HPDE6-E6E7 (cell line): Measurements from ENCODE around the gene CCDC150.
"Not testable (repeated sequence)": the region's sequence is repeated elsewhere in the genome, so short reads cannot be mapped to it uniquely, and the experiment has no call there.

ENCODE experiments used
- DNase-seq: peaks from one replicate; pipeline ENCODE4 v3.0.0; 2011; ENCODE audit warnings: missing footprints; ENCODE audit errors: extremely low spot score

Gene CCDC150

DNA sequence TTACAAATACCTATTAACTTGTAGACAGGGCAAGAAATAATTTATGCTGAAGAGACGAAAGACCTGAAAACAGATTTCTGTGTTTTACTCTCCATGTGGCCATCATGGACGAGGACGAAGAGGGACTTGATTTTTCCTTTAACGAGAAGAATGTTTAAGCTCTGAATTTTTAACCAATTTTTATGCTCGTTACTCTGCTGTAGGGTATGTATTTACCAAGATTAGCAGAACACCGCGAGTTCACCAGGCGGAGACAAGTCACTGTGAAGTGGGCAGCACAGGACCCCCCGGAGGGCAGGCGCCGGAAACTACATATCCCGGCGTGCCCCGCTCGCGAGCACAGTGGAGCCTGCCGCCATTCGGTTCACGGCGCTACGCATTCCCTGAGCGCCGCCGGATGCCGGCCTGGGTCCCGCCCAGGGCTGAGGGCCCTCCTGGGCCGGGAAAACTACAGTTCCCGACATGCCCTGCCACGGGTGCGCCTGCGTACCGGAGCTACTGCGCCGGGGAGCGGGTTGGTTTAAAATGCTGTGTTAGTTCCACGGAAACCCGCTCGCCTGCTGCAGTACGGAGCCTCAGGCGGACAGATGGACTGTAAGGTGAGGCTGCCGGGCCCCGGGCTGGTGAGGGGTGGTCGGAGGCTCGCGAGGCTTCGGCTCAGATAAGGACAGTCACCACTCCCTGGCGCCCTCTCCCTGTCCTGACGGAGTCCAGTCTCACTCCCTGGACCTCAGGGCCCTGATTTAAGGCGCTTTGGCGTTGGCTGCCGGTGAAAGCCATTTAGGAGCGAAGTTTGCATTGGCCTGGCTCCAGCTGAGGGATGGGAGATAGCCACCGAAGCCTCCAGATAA lies at the start of gene CCDC150:
TSS of gene CCDC150 (plus strand) at position 536 of the 851 bp plus-strand sequence. CDS start at position 588, 52 bp downstream.
- DNase-seq: peak; percentile 97

DNA sequence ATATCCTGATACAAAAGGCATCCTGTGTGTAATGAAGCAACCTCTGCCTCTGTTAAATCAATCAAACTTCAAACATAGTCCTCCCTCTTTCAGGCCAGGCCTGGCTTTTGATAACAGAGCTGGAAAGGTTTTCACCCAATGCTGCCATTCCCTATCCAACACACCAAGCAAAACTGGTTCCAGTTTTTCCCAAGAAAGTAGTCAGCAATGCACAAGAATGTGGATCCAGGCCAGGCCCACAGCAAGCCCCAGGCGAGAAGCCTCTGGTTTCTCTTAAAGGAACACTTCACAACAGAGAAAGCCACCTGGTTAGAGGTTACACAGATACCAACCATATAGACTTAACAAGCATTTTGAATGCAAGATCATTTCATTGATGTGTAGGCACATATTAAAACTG lies 49.2 kb upstream of the CCDC150 start:
- DNase-seq: no peak

DNA sequence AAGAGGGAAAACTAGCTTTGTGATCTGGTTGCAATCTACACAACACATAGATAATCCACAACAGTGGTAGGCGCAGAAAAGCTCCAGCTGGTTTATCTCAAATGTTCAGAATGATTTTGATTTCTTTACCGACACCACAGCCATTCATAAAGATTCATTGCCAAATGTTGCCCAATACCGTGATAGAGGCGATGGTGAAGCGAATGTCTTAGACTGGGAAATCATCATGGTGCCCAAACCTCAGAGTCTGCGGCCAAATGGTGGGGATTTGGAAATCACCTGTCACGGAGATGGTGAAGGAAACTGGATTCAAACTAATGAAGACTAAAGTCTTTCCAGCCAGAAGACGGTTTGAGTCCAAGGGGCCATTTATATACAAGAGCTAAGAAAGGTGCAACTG lies 48.5 kb upstream of the CCDC150 start:
- DNase-seq: no peak

GRCh38 chr2:196591621-196592022 lies 47.9 kb upstream of the CCDC150 start:
- DNase-seq: no peak

- DNase-seq: no peak
These were observed 47.1 kb upstream of the CCDC150 start for GRCh38 chr2:196592331-196592910.

GRCh38 chr2:196592911-196593881 lies 46.3 kb upstream of the CCDC150 start, which contains the start of gene HECW2:
Gene HECW2, minus strand, starts transcription at chr2:196593554.
- peak; percentile 28 for DNase-seq

DNA sequence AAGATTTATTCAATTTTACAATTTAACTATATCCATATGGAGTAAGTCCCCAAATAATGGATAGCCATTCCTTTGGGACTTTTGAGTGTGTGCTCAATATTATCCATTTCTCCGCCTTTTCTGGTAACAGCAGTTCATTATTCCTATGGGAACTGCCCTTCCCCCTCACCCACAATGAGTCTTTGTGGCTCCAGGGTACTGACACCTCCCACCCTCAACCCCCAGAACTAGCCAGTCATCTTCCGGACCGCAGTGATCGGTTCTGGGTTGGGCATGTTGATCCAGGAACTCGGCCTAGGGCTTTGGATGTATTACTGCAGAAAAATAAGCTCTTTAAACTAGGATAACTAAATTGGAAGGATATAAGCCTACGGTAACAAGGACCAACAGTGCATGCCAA lies 45.4 kb upstream of the CCDC150 start:
- no peak for DNase-seq

GRCh38 chr2:196597531-196597930 lies 42.0 kb upstream of the CCDC150 start:
- DNase-seq: no peak

DNA sequence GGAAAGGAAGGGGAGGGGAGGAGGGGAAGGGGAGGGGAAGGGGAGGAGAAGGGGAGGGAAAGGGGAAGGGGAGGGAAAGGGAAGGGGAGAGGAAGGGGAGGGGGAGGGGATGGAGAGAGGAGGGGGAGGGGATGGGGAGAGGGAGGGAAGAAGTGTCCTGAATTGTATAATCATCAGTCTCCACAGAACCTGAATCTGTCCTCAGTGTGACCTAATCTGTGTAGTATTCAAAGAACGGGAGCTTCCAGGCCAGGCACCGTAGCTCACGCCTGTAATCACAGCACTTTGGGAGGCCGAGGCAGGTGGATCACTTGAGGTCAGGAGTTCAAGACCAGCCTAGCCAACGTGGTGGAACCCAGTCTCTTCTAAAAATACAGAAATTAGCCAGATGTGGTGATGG lies 41.1 kb upstream of the CCDC150 start:
- no peak for DNase-seq

- DNase-seq: no peak
These were observed 40.7 kb upstream of the CCDC150 start for GRCh38 chr2:196598846-196599245.

DNA sequence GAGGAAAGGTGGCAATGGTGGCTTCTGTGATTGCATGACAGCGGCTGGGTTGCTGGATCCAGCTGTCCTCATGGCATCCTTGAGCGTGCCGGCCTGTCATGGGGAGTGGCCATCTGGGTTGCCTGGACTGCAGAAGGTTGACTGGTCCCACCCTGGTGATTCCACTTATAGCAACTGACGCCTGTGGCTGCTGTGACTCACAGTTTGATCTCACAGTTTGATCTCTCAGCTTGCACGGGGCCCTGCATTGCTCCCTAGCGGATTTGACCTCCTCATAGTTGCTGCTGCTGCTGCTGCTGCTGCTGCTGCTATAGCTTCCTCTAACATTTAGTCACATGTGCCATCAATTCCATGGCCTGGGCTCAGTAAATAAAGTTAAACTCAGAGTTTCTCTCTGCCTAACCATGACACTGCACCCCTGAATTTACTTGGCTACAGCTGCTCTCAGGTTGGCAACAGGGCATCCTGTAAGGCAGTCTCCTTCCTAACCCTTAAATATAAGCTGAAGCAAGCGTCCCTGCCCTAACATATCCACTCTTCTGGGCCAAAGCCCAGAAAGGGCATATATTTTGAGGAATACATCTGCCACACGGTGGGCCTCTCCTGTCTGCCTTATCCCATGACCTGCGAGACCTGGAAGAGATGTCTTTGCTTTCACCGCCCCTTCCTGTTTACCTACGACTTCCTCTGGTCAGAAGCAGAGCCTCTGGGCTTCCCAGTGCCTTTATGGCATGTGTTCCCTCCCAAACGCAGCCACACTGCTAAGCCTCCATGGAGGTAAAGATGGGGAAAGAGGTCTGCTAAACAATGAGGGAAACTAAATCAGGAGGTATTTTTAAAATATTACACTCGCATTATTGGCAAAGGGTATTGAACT lies 37.8 kb upstream of the CCDC150 start:
- peak; percentile 88 for DNase-seq

DNA sequence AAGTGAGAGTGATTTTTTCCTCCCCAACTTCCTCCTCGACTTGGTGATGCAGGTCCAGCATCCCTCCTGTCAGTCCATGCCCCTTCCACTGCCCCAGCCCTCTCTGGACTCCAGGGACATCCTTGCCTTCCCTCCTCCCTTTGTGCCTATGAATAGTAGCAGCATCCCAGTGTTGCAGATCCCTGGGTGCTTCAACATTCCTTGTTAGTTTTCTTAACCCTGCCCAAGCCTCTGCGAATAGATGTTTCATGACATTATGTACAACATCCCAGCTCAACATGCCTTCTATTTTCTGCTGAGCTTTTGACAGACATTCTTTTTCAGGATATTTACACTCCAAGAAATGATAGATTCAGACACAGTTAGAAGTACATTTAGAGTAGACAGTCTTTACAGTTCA lies 35.3 kb upstream of the CCDC150 start:
- no peak for DNase-seq

DNA sequence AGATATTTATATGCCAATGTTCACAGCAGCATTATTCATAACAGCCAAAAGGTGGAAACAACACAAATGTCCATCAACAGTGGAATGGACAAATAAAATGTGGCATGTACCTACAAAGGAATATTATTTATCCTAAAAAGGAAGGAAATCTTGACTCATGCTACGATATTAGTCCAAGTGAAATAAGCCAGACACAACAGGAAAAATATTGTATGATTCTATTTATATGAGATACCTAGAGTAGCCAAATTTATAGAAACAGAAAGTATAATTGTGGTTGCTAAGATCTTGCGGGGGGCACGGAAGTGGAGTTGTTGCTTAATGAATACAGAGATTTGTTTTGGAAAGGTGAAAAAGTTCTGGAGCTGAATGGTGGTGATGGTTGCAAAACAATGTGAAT lies 33.0 kb upstream of the CCDC150 start:
- DNase-seq: no peak

DNA sequence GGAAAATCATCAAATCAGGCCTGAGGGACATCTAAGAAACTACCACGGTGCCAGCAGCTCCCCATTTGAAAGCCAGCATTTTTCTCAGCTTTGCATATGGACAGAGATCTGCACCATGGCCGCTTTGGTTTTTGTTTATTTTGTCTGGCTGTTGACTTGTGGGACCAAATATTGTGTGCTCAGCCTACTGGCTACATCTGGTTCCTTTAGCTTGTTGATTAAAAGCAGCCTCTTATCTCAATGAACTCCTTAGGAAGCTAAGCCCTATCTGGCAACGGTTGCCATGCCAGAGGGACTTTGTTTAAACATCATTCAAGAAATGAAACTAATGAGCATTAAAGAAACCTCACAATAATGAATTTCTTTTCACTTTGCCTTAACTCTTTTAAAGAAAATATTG lies 32.4 kb upstream of the CCDC150 start:
- DNase-seq: no peak

- DNase-seq: not testable (repeated sequence)
These were observed 31.6 kb upstream of the CCDC150 start for GRCh38 chr2:196607896-196608295.

- DNase-seq: no peak
These were observed 29.7 kb upstream of the CCDC150 start for GRCh38 chr2:196609806-196610205.

DNA sequence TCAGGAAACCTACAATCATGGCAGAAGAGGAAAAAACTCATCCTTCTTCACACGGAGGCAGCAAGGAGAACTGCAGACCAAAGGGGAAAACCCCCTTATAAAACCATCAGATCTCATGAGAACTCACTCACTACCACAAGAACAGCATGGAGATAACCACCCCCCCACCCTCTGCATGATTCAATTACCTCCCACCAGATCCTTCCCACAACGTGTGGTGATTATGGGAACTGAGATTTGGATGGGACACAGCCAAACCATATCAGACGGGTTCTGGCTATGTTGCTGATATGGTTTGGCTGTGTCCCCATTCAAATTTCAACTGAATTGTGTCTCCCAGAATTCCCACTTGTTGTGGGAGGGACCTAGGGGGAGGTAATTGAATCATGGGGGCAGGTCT lies 28.7 kb upstream of the CCDC150 start:
- DNase-seq: no peak

DNA sequence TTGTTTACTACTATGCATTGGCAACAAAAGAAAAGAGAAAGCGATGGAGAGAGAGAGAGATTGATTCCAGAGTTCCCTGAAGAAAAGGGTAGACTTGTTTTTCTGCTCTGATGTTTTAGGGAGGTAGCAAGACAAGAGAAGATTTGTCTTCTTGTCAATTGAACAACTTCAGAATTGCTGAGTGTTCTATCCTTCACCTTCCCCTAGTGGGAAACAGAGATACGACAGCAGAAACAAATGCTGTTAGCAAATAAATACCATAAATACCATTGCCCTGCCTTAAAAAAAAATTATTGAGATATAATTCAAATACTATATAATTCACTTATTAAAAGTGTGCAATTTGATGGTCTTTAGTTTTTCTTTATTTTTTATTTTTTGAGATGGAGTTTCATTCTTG lies 26.2 kb upstream of the CCDC150 start:
- DNase-seq: no peak

- DNase-seq: no peak
These were observed 22.1 kb upstream of the CCDC150 start for GRCh38 chr2:196617430-196617829.

DNA sequence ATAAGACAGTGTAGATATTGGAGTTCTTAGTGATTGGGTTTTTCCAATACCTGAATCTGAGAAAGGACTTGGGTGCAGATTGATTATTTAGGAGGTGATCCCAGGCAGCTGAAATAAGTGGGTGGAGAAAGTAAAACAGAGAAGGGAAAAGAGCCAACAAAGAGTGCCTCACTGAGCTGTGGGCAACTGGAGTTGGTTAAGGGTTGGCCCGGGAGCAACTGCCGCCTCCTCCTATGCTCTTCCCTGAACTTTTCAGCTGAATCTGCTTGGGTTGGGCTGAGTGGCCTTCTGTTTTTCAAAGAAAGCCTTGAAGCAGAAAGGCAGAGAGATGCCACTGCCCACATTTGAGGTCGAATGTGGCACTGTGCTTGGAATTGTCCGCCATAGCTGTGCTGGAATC lies 20.9 kb upstream of the CCDC150 start:
- DNase-seq: no peak

- DNase-seq: no peak
These were observed 9.0 kb upstream of the CCDC150 start for GRCh38 chr2:196630531-196630930.
